Measurements from ENCODE around the gene SNX25. TPM values are rescaled to one million over a fixed set of nuclear protein-coding genes. Genes with fewer than 3 reads are reported as not detected.

Gene SNX25
- total RNA-seq, 6 experiments from 2014 or later = 8.0 to 13.0 (median 10.5) TPM

DNA sequence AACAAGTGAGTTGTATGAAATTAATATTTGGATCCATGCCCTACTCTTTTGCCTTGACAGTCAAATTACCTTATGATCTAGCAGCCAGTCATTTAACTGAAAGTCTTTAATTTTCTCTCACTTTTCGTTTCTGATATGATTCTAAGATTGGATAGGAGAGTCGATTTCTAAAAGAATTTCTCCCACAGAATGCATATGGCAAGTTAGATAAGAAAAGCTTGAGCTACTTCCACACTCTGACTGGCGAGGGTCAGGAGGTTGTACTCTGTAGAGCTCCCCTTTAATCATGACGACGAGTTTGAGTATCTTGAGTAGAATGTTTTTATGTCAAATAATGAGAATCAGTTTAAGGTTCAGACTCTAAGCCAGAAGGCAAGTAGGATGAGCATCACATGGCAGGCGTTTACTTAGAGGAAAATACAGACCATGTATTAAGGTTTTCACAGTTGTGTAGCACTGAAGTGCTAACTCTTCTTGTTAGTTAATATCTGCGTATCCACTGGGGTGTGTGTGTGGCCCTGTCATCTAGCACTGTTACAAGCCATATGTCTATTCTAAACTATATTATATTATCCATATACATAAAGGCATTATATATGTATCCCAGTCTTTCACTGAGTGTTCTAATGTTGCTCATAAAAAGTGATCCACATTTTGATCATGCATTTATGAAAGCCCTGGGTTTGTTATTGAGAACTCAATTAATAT, 148.5 kb downstream of the SNX25 start:
- Histone ChIP-seq H3K27me3 (no peaks in the 10 kb centered on the region), H3K27ac (no peak overlapping the region), H3K4me1 (peaks cover 0 to 16% (median under 1%) of the 10 kb centered on the region in 4 donors), H3K9me3 (no peaks in the 10 kb centered on the region), H3K4me3 (no peak overlapping the region), H3K36me3 (no peaks in the 10 kb centered on the region)
- intact Hi-C loops (cut with DNase I) = no loop called here
- DNase-seq = no peak
- 81% methylated on average over 7 of the region's 7 CpGs for WGBS (ENCODE audit: insufficient coverage, low coverage, low lambda C conversion rate, missing lambda C conversion rate)
- no peak for ATAC-seq
- TF ChIP-seq, protein P1, sequence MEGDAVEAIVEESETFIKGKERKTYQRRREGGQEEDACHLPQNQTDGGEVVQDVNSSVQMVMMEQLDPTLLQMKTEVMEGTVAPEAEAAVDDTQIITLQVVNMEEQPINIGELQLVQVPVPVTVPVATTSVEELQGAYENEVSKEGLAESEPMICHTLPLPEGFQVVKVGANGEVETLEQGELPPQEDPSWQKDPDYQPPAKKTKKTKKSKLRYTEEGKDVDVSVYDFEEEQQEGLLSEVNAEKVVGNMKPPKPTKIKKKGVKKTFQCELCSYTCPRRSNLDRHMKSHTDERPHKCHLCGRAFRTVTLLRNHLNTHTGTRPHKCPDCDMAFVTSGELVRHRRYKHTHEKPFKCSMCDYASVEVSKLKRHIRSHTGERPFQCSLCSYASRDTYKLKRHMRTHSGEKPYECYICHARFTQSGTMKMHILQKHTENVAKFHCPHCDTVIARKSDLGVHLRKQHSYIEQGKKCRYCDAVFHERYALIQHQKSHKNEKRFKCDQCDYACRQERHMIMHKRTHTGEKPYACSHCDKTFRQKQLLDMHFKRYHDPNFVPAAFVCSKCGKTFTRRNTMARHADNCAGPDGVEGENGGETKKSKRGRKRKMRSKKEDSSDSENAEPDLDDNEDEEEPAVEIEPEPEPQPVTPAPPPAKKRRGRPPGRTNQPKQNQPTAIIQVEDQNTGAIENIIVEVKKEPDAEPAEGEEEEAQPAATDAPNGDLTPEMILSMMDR (IDR thresholded peaks at IDR 0.05) = no peak
- no peak for TF ChIP-seq POLR2A (IDR thresholded peaks at IDR 0.05)

DNA sequence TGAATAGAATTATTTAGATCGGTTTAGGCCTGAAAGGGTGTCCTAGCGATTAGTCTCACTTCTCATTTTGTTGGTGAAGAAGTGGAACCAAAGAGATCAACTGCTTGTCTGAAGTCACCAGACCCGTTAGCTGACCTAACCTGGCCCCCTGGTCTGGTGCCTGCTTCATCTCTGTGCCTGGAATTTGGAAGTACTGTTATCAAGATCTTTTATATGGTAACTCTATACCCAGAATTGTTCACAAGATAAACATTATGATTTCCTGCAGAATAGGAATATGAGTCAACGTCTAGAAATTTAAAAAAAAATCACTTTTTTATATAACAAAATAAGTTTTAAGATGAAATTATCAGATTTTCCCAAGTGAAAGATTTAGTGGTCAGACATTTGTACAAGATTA, 149.1 kb downstream of the SNX25 start:
- Histone ChIP-seq H3K4me1 (peaks cover 0 to 21% (median 3%) of the 10 kb centered on the region in 4 donors), H3K27me3 (no peaks in the 10 kb centered on the region), H3K9me3 (no peaks in the 10 kb centered on the region), H3K36me3 (no peaks in the 10 kb centered on the region), H3K4me3 (no peak overlapping the region), H3K27ac (no peak overlapping the region)
- ATAC-seq = no peak
- TF ChIP-seq, protein P1 (IDR thresholded peaks at IDR 0.05) = no peak
- no peak for TF ChIP-seq POLR2A (IDR thresholded peaks at IDR 0.05)
- intact Hi-C loops (cut with DNase I) = no loop called here
- 86% methylated on average over 4 of the region's 4 CpGs for WGBS (ENCODE audit: insufficient coverage, low coverage, low lambda C conversion rate, missing lambda C conversion rate)
- DNase-seq = no peak

DNA sequence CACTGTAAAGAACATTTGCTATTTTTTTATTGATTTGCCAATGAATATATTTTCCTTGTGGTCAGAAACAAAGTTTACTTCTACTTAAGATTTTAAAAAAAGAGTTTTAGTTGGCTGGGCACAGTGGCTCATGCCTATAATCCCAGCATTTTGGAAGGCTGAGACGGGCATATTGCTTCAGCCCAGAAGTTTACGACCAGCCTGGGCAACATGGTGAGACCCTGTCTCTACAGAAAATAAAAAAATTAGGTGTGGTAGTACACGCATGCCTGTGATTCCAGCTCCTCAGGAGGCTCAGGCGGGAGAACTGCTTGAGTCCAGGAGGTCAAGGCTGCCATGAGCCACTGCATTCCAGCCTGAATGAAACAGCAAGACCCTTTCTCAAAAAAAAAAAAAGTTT, 149.6 kb downstream of the SNX25 start:
- H3K9me3 ChIP-seq = no peaks in the 10 kb centered on the region
- ATAC-seq (no peak), DNase-seq (no peak)
- TF ChIP-seq POLR2A (IDR thresholded peaks at IDR 0.05) = no peak
- TF ChIP-seq, protein P1 (IDR thresholded peaks at IDR 0.05) = no peak
- H3K36me3 ChIP-seq = no peaks in the 10 kb centered on the region
- WGBS (ENCODE audit: insufficient coverage, low coverage, low lambda C conversion rate, missing lambda C conversion rate) = 92% methylated on average over 3 of the region's 4 CpGs
- H3K4me3 ChIP-seq = no peak overlapping the region
- no peak overlapping the region for H3K27ac ChIP-seq
- intact Hi-C loops (cut with DNase I) = no loop called here
- no peaks in the 10 kb centered on the region for H3K27me3 ChIP-seq
- peaks cover 0 to 26% (median 3%) of the 10 kb centered on the region in 4 donors for H3K4me1 ChIP-seq

DNA sequence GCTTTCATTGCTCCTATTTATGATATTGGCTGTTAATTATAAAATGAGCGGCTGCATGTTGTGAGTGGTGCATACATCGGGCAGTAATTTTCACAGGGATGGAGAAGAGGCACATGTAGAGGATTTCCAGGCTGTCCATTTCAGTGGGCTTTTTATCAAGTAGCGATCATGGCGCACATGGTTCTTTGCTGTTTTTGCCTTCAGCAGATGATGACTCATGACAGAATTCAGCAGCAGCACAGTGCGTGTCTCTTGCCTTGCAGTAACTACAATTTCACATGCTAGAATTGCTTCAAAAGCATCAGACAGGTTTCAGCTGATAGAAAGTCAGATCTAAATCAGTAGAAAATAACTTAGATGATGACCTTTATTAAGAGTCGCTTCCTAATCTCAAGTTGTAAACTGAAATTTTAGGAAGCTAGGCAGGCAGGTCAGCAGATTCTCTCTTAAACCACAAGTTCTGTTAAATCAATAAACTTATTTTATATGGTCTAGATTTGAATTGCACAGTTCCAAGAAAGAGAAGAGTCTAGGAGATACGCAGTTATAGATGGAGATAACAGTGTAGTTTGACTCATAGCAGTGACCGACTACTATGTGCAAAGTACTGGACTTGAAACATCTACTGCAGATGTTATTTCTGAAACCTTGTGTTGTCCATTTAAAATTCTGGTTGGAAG, 150.5 kb downstream of the SNX25 start:
- Histone ChIP-seq H3K36me3 (no peaks in the 10 kb centered on the region), H3K9me3 (no peaks in the 10 kb centered on the region), H3K4me3 (no peak overlapping the region), H3K27me3 (no peaks in the 10 kb centered on the region), H3K4me1 (peaks cover 0 to 26% (median 3%) of the 10 kb centered on the region in 4 donors), H3K27ac (no peak overlapping the region)
- intact Hi-C loops (cut with DNase I) = no loop called here
- no peak for TF ChIP-seq POLR2A (IDR thresholded peaks at IDR 0.05)
- TF ChIP-seq, protein P1 (IDR thresholded peaks at IDR 0.05) = no peak
- WGBS (ENCODE audit: insufficient coverage, low coverage, low lambda C conversion rate, missing lambda C conversion rate) = 98% methylated on average over 8 of the region's 8 CpGs
- ATAC-seq (no peak), DNase-seq (no peak)
